Measurements from ENCODE around the gene SELENOM.

DNA sequence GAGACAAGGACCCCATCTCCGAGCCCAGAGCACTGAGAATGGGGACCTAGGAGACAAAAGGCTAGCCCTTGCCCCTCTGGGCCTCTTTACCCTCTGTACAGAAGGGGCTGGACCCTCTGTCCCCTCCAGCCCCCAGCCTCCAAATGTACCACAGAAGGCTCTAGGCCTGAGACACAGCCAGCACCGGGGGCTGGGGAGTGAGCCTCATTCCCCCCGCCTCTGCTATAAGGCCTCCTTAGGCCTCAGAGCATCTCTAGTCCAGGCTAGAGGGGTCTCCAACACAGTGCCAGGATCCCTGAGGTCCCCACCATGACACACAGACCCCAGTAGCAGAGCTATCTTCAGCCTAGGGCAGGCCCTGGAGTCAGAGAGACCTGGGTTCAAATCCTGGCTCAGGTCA lies 21.4 kb downstream of the SELENOM start:
- TF ChIP-seq CTCF (IDR thresholded peaks at IDR 0.05; ENCODE audit: low read length), result no peak
- TF ChIP-seq EZH2phosphoT487 (IDR thresholded peaks at IDR 0.05; ENCODE audit: low read length), result no peak
- TF ChIP-seq EZH2 (optimal IDR thresholded peaks at IDR 0.05; ENCODE audit: low read depth, low read length), result no peak
